Erythroblast (primary cell): ENCODE results near the gene TSSK6.

Experiments used
- GATA1 ChIP-seq: IDR thresholded peaks from 2 replicates; pipeline ENCODE4 v1.6.1; 2011; ENCODE audit warnings: low read depth, mild to moderate bottlenecking, control low read depth, low read length, moderate library complexity
- POLR2A ChIP-seq: IDR thresholded peaks from 2 replicates; pipeline ENCODE4 v1.6.1; 2011; ENCODE audit warnings: mild to moderate bottlenecking, low read length

DNA sequence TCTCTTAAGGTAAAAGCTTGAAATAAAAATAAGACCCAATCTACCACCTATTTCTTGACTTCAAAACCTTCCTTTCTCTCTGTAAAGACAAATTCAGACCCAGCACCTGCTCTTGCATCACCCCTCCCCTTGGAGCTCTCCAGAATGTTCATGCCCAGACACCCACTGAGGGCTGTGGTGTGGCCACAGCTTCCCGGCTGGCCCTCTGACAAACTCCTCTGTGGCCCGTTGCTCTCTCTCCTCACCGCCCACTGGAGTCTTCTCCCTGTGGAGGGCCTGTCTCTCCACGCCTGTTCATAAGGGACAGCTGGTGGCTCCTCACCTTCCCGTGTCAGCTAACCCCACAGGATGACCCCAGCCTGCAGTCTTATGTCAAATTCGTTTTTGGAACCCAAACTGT is 49.1 kb downstream of the TSSK6 start:
- no peak for TF ChIP-seq POLR2A
- TF ChIP-seq GATA1 = no peak
